ENCODE data around the gene NUP93.
"Not testable (repeated sequence)": the region's sequence is repeated elsewhere in the genome, so short reads cannot be mapped to it uniquely, and the experiment has no call there.

NUP93 gene

DNA sequence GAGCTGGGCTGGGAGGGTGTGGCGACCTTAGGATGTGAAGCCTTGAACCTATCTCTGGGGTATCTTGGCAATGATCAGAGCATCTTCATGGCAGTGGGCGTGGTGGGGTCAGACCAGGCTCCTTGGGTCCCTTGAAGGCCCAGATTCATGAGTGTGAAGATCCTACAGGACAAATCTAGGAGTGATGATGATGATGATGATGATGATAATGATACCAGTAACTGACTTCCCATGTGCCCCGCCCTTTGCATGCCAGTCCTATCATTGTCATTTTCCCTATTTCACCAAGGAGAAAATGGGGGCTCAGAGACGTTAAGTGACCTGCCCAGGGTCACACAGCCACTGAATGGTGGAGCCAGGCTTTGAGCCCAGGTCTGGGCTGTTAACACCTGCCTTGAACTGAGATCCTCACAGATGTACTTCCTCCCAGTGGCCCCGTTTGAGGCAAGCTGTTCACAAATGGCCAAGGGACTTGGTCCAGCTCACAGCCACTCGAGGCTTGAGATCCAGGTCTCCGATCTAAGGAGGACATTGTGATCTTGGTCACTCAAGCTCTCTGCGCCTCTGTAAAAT lies 148.4 kb downstream of the NUP93 start:
- FAIRE-seq, result no peak

DNA sequence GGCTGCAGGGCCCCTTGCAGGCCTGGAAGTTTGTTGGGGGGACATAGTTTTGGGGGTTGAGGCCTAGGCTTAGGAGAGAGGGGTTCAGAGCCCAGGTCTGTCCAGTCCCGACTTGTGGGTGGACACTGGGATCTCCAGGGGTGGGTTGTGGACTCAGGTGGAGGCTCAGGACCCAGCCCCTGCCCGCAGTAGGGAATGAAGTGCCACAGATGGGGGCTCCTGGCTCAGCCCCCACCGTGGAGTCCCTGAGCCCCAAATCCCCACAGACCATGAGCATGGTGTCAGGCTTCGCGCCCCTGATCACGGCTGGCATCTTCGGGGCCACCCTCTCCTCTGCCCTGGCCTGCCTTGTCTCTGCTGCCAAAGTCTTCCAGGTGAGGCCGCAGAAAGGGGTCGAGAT lies 149.3 kb downstream of the NUP93 start:
- no peak for FAIRE-seq

DNA sequence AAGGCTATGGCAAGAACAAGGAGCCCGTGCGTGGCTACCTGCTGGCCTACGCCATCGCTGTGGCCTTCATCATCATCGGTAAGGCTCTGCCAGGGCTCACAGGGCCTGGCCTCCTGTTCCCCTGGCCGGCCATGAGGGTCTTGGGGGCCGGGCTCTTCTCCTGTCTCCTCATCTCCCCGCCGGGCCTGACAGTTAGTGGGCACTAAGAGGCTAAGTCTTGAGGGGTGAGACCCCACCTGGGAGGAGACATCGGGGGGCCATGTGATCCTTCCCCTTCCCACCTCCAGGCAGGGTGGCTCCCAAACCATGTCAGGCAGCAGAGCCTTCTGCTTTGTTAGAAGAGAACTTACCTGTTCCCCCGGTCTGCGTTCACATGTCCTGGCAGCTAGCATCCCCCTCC lies 150.2 kb downstream of the NUP93 start:
- FAIRE-seq, result no peak

DNA sequence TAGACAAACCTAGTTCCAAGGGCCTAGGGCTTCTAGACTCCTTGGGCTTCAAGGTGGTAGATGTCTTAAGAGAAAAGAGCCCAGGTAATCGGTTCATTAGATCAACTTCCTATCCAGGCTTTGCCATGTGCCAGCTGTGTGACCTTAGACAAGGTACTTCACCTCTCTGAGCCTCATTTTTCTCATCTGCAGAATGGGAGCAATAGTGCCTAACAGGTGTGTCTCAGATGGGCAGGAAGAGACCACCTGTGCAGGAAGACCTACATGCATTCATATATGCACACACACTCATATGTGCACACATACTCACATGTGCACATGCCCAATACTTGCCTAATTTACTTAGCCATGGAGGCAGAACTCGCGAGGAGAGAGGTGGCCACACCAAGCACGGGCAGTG lies 150.8 kb downstream of the NUP93 start:
- no peak for FAIRE-seq

DNA sequence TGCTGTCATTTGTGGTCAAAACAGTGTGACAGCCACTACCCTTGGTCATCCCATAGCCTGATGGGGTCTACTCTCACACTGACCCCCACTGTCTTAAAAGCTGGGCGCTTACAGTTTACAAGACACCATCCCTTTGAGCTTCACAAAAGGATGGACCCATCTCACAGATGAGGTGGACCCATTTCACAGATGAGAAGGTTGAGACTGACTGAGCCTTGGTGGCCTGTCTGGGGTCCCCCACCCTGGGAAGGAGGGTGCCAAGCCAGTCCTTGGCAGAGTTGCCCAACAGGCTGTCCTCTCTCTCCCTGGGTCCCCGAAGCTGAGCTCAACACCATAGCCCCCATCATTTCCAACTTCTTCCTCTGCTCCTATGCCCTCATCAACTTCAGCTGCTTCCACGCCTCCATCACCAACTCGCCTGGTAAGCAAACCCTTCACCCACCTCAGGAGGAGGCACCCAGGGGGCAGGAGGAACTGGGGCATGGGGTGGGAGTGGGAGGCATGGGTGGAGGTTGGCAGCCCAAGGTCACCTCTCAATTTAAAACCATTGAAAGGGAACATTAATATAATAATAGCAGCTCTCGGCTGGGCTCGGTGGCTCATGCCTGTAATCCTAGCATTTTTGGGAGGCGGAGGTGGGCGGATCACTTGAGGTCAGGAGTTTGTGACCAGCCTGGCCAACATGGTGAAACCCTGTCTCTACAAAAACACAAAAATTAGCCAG lies 152.3 kb downstream of the NUP93 start:
- no peak for FAIRE-seq

DNA sequence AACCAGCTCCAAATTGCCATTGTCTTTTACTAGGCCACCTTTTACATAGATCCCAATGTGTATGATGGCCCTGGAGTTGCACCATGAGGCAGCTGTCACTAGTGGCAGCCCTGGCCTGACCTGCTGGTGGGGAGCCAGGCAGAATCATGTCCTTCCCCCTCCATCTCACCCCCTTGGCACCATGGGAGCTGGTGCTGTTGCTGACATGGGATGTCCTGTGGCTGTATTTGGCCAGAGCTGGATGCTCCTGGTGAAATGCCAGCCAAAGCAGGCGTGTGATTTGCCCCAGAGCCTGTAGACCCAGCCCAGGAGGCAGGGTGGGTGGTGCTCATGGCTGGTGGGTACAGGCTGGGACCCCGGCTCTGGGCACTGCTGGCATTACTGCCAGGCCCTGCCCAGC lies 153.7 kb downstream of the NUP93 start:
- FAIRE-seq, result no peak

DNA sequence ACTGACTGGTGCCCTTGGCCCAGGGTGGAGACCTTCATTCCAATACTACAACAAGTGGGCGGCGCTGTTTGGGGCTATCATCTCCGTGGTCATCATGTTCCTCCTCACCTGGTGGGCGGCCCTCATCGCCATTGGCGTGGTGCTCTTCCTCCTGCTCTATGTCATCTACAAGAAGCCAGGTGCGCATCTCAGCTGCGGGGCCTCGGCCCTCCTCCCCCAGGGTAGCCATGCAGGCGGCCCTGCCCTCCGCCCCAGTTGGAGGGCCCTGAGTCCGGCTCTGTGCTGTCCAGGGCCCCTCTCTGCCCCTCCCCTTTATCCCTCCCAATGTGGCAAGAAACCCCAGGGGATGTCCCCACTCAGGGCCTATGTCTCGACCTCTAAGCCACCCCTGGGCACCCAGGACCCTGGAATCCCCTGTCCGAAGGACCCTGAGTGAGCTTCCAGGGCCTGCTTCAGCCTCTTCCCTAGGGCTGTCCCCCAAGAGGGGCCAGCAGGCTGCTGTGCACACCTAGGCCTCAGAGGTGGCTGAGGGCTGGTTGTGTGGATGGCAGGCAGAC lies 154.2 kb downstream of the NUP93 start:
- no peak for FAIRE-seq

DNA sequence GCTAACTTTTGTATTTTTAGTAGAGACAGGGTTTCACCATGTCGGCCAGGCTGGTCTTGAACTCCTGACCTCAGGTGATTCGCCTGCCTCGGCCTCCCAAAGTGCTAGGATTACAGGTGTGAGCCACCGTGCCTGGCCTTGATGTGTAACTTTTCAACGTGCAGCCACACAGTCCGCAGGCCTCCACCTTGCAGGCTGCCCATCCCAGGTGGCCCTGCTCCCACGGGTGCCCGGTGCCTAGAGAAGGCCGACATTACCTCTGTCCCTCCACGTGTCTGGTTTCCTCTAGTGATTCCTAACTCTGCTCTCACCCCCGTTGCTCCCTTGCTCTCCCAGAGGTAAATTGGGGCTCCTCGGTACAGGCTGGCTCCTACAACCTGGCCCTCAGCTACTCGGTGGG lies 155.0 kb downstream of the NUP93 start:
- FAIRE-seq, result not testable (repeated sequence)

DNA sequence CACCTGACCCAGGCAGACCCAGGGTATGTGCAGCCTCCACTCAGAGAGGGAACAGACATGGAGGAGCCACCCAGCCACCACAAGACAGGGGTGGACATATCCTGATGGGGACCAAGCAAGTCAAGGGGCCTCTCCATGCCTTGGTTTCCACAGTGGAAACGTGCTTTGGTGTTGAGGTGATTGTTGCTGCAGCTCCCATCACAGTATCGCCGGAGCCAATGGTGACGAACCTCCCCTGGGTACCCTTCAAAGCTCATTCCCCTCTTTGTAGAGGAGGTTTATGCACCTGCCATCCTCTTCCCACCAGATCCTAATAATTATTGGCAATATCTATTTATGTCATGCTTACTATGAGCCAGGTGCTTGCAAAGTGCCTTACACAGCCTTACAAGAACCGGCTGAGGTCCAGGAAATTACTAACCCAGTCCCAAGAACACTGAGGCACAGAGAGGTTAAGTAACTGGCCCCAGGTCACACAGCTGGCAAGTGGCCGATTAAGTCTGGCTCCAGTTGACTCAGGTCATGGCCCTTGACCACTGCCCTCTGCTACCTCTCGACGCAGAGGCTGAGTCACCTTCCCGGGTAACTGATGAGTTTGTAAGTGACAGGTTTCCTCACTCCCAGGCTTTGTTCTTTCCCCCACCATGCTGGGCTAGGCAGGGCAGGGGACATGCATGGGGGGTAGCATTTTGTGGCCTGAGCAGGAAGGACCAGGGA lies 155.7 kb downstream of the NUP93 start:
- FAIRE-seq, result no peak

DNA sequence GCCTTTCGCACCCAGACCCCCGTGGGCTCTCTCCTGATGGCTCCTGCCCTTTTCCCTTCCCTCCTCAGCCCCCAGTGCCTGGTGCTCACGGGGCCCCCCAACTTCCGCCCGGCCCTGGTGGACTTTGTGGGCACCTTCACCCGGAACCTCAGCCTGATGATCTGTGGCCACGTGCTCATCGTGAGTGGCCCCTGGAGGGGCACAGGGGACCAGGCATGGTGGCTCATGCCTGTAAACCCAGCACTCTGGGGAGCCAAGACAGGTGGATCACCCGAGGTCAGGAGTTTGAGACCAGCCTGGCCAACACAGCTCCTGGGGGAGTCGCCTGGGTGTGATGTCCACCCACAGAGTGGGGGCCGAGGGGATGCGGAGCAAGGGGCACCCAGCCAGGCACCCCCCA lies 156.4 kb downstream of the NUP93 start:
- no peak for FAIRE-seq

DNA sequence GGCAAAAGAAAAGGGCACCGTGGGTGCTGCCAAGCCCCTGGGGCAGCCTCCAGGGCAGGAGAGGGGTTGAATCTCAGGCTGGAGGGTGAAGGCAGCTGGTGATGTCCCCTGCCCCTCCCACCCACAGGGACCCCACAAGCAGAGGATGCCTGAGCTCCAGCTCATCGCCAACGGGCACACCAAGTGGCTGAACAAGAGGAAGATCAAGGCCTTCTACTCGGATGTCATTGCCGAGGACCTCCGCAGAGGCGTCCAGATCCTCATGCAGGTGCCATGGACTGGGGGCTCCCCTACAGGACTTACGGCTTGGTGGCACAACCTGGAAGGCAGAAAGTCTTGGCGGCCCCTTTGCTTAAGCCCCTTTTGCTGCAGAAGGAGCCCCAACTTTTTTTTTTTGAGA lies 156.9 kb downstream of the NUP93 start:
- no peak for FAIRE-seq

DNA sequence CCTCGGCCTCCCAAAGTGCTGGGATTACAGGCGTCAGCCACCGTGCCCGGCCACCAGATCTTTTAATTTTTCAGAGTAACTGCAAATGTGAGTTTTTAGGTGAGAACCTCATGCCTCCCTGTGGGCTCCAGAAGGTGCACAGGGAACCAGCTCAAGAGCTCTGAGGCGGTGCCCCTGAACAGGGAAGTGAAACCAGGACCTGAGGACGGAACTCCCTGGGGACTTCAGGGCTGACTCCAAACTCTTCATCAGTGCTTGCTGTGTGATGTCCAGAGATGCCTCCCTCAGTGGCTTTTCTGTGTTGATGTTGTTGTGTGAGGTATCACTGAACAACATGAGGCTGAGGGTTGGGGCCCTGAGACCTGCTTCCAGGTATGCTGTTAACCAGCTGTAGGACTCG lies 158.9 kb downstream of the NUP93 start:
- no peak for FAIRE-seq

DNA sequence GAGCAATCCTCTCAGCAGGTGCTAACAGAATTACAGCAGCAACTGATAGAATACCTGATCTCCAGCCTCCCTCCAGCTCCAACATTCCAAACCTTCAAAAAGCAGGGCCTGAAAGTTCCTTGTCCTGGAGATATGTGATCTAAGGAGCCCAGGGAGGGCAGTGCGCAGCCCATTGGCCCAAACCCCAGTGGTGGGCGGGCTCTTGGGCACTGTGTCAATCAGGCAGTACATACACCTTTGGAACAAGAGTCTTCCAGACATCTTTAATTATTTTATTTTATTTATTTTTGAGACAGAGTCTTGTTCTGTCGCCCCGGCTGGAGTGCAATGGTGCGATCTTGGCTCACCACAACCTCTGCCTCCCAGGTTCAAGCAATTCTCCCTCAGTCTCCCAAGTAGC lies 159.3 kb downstream of the NUP93 start:
- FAIRE-seq, result no peak

DNA sequence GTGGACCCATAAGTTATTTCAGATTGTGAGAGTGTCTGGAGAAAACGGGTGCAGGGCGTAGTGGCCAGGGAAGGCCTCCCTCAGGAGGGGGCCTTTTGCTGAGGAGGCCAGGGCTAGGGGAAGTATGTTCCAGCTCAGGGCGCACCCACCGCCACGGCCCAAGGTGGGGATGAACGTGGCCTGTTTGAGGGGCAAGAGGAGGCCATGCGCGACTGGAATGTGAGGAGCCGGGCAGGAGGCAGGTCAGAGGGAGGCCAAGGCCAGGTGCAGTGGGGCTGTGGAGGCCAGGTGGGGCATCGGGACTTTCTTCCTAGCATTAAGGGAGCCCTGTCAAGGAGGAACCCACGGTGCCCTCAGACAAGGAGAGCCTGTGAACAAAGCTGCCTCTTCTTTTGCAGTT lies 161.8 kb downstream of the NUP93 start:
- no peak for FAIRE-seq

DNA sequence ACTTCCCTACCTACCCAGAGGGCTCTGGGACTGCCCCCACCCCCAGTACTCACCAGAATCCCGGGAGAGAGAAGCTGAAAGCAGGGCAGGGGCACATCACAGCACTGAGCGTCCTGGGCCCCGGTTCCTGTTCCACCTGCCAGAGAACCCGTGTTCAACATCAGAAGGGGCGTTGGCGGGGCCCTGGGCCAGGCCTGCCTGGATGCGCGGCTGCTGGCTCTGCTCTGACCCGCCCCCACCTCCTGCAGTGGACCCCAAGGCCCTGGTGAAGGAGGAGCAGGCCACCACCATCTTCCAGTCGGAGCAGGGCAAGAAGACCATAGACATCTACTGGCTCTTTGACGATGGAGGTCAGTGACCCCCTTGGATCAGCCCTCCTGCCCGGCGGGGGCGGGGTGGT lies 162.8 kb downstream of the NUP93 start:
- no peak for FAIRE-seq

DNA sequence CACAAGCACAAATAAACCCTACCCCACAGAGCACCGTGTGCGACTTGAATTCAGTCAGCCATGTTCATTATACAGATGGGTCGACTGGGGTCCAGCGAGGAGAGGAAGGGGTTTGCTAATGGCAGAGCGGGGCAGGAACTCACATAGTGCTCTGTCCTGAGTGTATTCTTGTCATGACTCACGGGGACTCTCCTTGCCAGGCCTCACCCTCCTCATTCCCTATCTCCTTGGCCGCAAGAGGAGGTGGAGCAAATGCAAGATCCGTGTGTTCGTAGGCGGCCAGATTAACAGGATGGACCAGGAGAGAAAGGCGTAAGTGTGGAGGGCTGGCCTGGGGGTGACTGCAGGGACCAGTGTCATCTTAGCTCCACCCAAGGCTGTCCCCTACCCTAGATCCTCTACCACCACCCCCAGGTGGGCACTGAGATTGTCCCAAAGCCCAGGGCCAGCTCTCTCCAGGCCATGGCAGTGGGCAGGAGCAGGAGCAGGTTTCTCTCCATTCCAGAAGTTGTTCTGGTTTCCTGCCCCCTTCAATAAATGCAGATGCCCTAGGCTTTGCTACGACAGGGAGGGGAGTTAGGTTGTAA lies 164.5 kb downstream of the NUP93 start:
- no peak for FAIRE-seq

DNA sequence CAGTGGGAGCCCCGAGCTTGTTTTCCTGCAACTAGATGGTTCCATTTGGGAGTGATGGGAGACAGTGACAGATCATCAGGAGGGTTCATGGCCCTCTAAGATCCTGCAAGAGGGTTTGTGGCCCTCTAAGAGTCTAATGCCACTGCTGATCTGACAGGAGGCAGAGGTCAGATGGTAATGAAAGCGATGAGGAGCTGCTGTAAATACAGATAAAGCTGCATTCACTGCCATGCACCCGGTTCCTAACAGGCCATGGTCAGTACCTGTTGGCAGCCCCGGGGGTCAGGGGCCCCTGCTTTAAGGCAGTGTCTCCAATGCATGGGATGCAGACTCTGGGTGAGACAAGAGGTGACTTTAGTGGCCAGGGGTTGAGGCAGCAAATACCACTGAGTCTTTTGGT lies 165.9 kb downstream of the NUP93 start:
- FAIRE-seq, result no peak

DNA sequence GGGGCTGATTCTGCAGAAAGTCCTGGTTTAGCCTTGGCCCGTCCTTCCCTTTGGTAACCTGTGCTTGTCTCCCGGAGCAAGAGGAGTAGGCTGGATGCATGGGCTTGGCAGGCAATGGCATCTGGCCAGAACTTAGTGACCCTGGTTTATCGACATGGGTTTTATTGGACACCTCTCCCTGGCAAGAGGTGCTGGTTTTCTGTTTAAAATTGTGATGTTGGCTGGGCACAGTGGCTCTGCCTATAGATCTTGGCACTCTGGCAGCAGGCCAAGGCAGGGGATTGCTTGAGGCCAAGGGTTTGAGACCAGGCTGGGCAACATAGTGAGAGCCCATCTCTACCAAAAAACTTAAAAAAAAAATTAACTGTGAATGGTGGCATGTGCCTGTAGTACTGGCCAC lies 166.3 kb downstream of the NUP93 start:
- FAIRE-seq, result no peak

DNA sequence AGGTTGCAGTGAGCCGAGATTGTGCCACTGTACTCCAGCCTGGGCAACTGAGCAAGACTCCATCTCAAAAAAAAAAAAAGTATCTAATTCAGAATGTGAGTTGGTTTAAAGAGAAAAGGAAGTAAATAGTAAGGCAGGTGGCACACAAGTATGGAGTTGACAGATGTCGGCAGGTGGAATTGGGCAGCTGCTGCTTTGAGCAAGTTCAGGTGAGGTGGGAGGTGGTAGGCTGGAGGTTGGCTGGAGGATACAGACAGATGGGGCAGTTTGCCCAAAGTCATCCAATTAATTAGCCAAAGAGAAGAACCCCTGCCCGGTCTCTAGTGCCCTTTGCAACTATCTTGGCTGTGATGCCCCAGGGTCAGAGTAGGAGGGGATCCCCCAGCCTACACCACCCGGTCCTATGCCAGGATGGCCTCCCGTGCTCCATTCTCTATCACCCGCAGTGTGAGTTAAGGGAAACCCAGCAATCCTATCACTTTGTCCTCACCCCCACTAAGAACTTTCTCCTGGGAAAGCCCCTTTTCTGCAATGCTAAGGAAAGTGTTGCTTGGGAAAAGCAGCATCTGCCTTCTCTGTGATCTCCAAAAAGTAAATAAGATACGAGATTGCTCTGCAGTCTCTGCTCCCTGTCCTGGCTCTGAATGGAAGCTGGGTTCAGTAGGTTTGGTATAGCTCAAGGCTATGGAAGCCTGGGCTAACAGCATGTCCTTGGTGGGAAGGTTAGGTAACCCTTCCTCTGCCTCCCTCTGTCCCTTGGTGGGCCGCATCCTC lies 167.3 kb downstream of the NUP93 start:
- no peak for FAIRE-seq

DNA sequence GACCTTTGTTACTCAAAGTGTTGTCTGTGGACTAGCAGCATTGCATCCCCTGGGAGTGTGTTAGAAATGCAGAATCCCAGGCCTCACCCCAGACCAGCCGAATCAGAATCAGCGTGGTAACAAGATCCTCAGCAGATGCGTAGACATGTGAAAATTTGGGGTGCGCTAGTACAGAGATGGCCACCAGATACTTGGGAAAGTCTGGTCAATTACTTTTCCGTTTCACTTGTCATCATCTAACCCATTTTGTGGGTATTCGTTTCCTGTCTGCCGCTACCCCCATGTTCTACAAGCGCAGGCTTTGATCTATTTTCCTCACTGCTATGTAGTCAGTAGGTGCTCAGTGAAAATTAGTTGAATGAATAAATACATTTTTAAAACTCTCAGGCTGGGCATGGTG lies 168.9 kb downstream of the NUP93 start:
- no peak for FAIRE-seq
